ENCODE measurements around the gene CDC42BPG. TPM values are rescaled to one million over a fixed set of nuclear protein-coding genes. Genes with fewer than 3 reads are reported as not detected.

Gene CDC42BPG
- total and polyA plus RNA-seq, 9 of the 15 experiments (the other 6 are each of a cell fraction or from before 2014, with no cell fraction given), result 0.04 to 8.8 (median 2.1) TPM

DNA sequence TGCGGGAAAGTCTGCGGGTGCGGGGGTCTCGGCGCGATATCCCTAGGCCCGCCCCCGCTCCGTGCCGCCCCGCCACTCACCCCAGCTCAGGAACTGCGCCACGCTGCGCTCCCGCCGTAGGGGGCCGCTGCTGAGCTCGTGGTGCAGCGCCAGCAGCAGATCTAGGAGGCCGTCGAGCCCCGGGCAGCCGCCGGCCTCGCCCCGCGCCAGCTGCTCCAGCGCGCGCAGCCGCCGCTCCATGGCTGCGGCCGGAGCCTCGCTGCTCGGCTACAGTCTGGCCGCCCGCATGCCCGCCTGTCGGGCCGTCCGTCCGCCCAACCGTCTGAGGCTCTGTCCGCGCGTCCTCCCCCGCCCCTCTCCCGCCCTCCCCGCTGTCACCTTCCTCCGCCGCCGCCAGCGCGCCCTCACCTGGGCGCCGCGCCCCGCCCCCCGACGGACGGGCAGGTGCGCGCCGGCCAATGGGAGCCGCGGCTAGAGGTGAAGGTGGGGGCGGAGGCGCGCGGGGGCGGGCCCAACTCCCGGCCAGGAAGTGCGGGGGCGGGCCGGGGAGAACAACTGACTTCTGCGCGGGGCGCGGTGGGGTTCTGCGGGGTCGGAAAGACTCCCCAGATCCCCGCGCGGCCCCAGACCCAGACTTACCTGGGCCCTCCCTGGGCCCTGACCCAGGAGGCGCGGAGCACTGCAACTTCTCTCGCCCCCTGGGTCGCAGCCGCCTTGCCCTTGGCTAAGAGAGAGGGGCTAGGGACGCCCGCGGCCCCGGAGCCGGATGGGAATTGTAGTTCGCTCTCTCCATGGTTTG lies at the start of gene CDC42BPG (continued):
- no peak for TF ChIP-seq NCOA2 (IDR thresholded peaks at IDR 0.05; ENCODE audit: partially characterized antibody in 2 of 2)
- TF ChIP-seq ZBTB7A (IDR thresholded peaks at IDR 0.05; ENCODE audit: borderline replicate concordance, control insufficient read depth, low read depth, low read length), result peak; percentile 89
- no peak for TF ChIP-seq DPF2 (IDR thresholded peaks at IDR 0.05)
- TF ChIP-seq SMARCC2 (IDR thresholded peaks at IDR 0.05; ENCODE audit: low read depth), result no peak
- TF ChIP-seq, protein P1, sequence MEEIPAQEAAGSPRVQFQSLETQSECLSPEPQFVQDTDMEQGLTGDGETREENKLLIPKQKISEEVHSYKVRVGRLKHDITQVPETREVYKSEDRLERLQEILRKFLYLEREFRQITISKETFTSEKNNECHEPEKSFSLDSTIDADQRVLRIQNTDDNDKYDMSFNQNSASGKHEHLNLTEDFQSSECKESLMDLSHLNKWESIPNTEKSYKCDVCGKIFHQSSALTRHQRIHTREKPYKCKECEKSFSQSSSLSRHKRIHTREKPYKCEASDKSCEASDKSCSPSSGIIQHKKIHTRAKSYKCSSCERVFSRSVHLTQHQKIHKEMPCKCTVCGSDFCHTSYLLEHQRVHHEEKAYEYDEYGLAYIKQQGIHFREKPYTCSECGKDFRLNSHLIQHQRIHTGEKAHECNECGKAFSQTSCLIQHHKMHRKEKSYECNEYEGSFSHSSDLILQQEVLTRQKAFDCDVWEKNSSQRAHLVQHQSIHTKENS (CRISPR knock-in tag; IDR thresholded peaks at IDR 0.05), result no peak
- peak; percentile 84 for TF ChIP-seq GABPA (tag; conservative IDR thresholded peaks at IDR 0.05; ENCODE audit: low read depth)
- TF ChIP-seq, protein P2, sequence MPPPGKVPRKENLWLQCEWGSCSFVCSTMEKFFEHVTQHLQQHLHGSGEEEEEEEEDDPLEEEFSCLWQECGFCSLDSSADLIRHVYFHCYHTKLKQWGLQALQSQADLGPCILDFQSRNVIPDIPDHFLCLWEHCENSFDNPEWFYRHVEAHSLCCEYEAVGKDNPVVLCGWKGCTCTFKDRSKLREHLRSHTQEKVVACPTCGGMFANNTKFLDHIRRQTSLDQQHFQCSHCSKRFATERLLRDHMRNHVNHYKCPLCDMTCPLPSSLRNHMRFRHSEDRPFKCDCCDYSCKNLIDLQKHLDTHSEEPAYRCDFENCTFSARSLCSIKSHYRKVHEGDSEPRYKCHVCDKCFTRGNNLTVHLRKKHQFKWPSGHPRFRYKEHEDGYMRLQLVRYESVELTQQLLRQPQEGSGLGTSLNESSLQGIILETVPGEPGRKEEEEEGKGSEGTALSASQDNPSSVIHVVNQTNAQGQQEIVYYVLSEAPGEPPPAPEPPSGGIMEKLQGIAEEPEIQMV (tag; conservative IDR thresholded peaks at IDR 0.05; ENCODE audit: low read depth), result no peak
- no peak for TF ChIP-seq SNRNP70 (optimal IDR thresholded peaks at IDR 0.05; ENCODE audit: low read depth, low read length)
- TF ChIP-seq ASH1L (IDR thresholded peaks at IDR 0.05; ENCODE audit: borderline replicate concordance, low read depth, partially characterized antibody), result no peak
- no peak for TF ChIP-seq KLF16 (IDR thresholded peaks at IDR 0.05)
- no peak for TF ChIP-seq ZNF23 (CRISPR knock-in tag; IDR thresholded peaks at IDR 0.05)
- no peak for TF ChIP-seq JUND (IDR thresholded peaks at IDR 0.05; ENCODE audit: borderline replicate concordance, low read depth, low read length)
- no peak; the same call in 2 of the 3 replicates for TF ChIP-seq JUND (tag; IDR thresholded peaks at IDR 0.05; ENCODE audit: borderline replicate concordance, low read depth, low read length)
- no peak for TF ChIP-seq ZNF696 (CRISPR knock-in tag; conservative IDR thresholded peaks at IDR 0.05)
- no peak for TF ChIP-seq ZNF778 (CRISPR knock-in tag; IDR thresholded peaks at IDR 0.05)
- no peak; the same call in 1 of the 2 replicates for TF ChIP-seq ILF3 (IDR thresholded peaks at IDR 0.05; ENCODE audit: borderline replicate concordance)
- TF ChIP-seq, protein P3, sequence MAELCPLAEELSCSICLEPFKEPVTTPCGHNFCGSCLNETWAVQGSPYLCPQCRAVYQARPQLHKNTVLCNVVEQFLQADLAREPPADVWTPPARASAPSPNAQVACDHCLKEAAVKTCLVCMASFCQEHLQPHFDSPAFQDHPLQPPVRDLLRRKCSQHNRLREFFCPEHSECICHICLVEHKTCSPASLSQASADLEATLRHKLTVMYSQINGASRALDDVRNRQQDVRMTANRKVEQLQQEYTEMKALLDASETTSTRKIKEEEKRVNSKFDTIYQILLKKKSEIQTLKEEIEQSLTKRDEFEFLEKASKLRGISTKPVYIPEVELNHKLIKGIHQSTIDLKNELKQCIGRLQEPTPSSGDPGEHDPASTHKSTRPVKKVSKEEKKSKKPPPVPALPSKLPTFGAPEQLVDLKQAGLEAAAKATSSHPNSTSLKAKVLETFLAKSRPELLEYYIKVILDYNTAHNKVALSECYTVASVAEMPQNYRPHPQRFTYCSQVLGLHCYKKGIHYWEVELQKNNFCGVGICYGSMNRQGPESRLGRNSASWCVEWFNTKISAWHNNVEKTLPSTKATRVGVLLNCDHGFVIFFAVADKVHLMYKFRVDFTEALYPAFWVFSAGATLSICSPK (IDR thresholded peaks at IDR 0.05; ENCODE audit: borderline replicate concordance), result no peak

Measured in K562 (cell line).